ENCODE results near the gene IGSF21.
A peak's percentile ranks its signal among the peaks of the same experiment; 100 is the strongest.

The IGSF21 gene

GRCh38 chr1:18290740-18291412 is 183.3 kb downstream of the IGSF21 start:
- H3K4me3 ChIP-seq (replicated peaks in 1 of 2; ENCODE audit: low read depth in 2 of 2, low read length in 2 of 2), result no peak overlapping the region
- no peak for TF ChIP-seq CTCF (IDR thresholded peaks at IDR 0.05; ENCODE audit: low read depth, low read length)
- DNase-seq (ENCODE audit: low read depth in 2 of 2), result no peak

- DNase-seq (ENCODE audit: low read depth in 2 of 2), result no peak
- H3K4me3 ChIP-seq (replicated peaks in 1 of 2; ENCODE audit: low read depth in 2 of 2, low read length in 2 of 2), result no peak overlapping the region
- no peak for TF ChIP-seq CTCF (IDR thresholded peaks at IDR 0.05; ENCODE audit: low read depth, low read length)
Measured at GRCh38 chr1:18292531-18292930, 184.9 kb downstream of the IGSF21 start.

DNA sequence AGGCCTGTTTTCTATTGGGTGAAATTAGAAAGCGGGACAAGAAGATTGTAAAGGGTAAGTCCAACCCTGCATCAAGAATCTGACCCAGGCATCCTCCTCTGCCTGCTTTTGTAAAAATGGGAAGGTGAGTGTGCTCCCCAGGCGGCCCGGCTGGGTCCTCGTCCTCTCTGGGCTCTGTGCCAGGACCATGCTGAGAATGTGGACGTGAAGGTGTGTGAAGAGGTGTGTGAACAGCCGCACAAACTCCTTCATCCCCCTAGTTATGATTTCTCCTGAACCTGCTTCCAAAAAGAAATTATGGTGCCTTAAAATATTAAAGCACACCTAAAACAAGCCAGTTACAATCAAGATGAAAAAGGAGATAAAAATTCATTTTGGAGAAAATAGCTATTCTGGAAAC is 185.7 kb downstream of the IGSF21 start:
- H3K4me3 ChIP-seq (replicated peaks in 1 of 2; ENCODE audit: low read depth in 2 of 2, low read length in 2 of 2), result no peak overlapping the region
- no peak for TF ChIP-seq CTCF (IDR thresholded peaks at IDR 0.05; ENCODE audit: low read depth, low read length)

DNA sequence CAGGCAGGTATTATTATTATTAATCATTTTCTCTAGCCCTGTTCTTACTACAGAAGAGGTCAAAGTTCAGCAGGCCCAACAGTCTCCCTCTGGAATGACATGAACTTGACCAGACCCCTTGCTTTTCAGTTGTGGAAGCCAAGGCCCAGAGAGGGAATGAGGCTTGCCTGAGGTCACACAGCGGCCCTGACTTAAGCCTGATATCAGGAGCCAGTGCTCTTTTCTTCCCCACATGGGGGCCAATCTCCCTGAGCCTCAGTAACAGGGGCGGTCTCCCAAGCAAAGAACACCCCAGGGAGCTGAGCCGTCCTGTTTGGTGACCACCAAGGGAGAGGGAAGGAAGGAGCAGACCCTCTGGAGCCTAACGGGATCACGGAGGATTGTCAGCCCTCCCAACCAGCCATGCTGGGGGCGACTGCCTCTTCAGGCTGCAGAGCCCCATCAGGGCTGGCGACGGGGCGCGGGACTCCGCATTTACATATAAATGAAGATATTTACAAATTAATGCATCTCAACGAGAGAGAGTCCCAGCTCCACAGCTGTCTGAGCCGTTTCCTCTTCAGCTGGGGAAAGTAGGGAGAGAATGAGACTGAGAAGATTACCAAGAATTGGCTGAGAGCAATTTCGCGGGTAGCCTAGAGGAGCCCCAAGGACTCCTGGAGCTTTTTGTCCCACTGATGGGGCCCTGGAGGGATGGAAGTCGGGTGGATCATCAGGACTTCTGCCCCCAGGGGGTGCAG is 187.0 kb downstream of the IGSF21 start:
- no peak overlapping the region for H3K4me3 ChIP-seq (replicated peaks in 1 of 2; ENCODE audit: low read depth in 2 of 2, low read length in 2 of 2)

More for the DNA sequence above, 185.7 kb downstream of the IGSF21 start:
- no peak for DNase-seq (ENCODE audit: low read depth in 2 of 2)

GRCh38 chr1:18297896-18298648 is 190.5 kb downstream of the IGSF21 start:
- no peak overlapping the region for H3K4me3 ChIP-seq (replicated peaks in 1 of 2; ENCODE audit: low read depth in 2 of 2, low read length in 2 of 2)
- TF ChIP-seq CTCF (IDR thresholded peaks at IDR 0.05; ENCODE audit: low read depth, low read length), result no peak
- DNase-seq (ENCODE audit: low read depth in 2 of 2), result no peak

More for the DNA sequence above, 187.0 kb downstream of the IGSF21 start:
- DNase-seq (ENCODE audit: low read depth in 2 of 2), result no peak
- TF ChIP-seq CTCF (IDR thresholded peaks at IDR 0.05; ENCODE audit: low read depth, low read length), result no peak

- TF ChIP-seq CTCF (IDR thresholded peaks at IDR 0.05; ENCODE audit: low read depth, low read length), result peak; percentile 45
- peak; percentile 2 to 3 for DNase-seq (ENCODE audit: low read depth in 2 of 2)
- H3K4me3 ChIP-seq (replicated peaks in 1 of 2; ENCODE audit: low read depth in 2 of 2, low read length in 2 of 2), result no peak overlapping the region
Measured at GRCh38 chr1:18299441-18300338, 192.1 kb downstream of the IGSF21 start.

Data from cardiac fibroblast (primary cell).